Measurements from ENCODE around the gene ELL2. TPM values are rescaled to one million over a fixed set of nuclear protein-coding genes. Genes with fewer than 3 reads are reported as not detected.

ELL2 gene
- total and polyA plus RNA-seq, 2 of the 13 experiments (the other 11 are each of a cell fraction or from before 2014, with no cell fraction given): 78.9 to 97.1 TPM

GRCh38 chr5:95988877-95989276 is 27.2 kb upstream of the ELL2 start (continued):
- TF ChIP-seq ZNF569 (CRISPR knock-in tag; IDR thresholded peaks at IDR 0.05; ENCODE audit: borderline replicate concordance): 0 out of 2 replicates have a peak, but pooled peaks have one; percentile 43
- peak; percentile 72 for TF ChIP-seq NFIC (IDR thresholded peaks at IDR 0.05; ENCODE audit: low read length)
- no peak for TF ChIP-seq ZNF740 (CRISPR knock-in tag; IDR thresholded peaks at IDR 0.05)
- no peak for TF ChIP-seq TRIM22 (IDR thresholded peaks at IDR 0.05)
- no peak for TF ChIP-seq ZNF512 (CRISPR knock-in tag; IDR thresholded peaks at IDR 0.05)
- no peak for TF ChIP-seq ZBTB3 (CRISPR knock-in tag; IDR thresholded peaks at IDR 0.05; ENCODE audit: borderline replicate concordance, low read depth)
- TF ChIP-seq ZNF737 (CRISPR knock-in tag; IDR thresholded peaks at IDR 0.05; ENCODE audit: borderline replicate concordance): no peak
- TF ChIP-seq FOXA1 (IDR thresholded peaks at IDR 0.05): no peak
- 0 out of 2 replicates have a peak, but pooled peaks have one; percentile 47 for TF ChIP-seq FOXA1 (CRISPR knock-in tag; IDR thresholded peaks at IDR 0.05)
- TF ChIP-seq ZNF788 (CRISPR knock-in tag; IDR thresholded peaks at IDR 0.05; ENCODE audit: borderline replicate concordance): no peak
- TF ChIP-seq ZNF256 (CRISPR knock-in tag; conservative IDR thresholded peaks at IDR 0.05): no peak
- TF ChIP-seq ZNF18 (CRISPR knock-in tag; IDR thresholded peaks at IDR 0.05; ENCODE audit: insufficient replicate concordance): no peak
- TF ChIP-seq ZNF335 (CRISPR knock-in tag; IDR thresholded peaks at IDR 0.05): no peak
- TF ChIP-seq ZNF446 (CRISPR knock-in tag; IDR thresholded peaks at IDR 0.05): no peak
- TF ChIP-seq SATB2 (CRISPR knock-in tag; IDR thresholded peaks at IDR 0.05): no peak
- no peak for TF ChIP-seq SNAPC4 (CRISPR knock-in tag; IDR thresholded peaks at IDR 0.05)
- TF ChIP-seq PCBP2 (optimal IDR thresholded peaks at IDR 0.05; ENCODE audit: low read depth, low read length, poor library complexity, severe bottlenecking): no peak
- TF ChIP-seq ZNF749 (CRISPR knock-in tag; IDR thresholded peaks at IDR 0.05; ENCODE audit: borderline replicate concordance): no peak
- TF ChIP-seq TFE3 (CRISPR knock-in tag; IDR thresholded peaks at IDR 0.05): peak; percentile 27; the same call in 1 of the 2 replicates

Measured in HepG2 (cell line).